Measurements from ENCODE around the gene NAB1.
A peak's percentile ranks its signal among the peaks of the same experiment; 100 is the strongest.

The NAB1 gene, protein sequence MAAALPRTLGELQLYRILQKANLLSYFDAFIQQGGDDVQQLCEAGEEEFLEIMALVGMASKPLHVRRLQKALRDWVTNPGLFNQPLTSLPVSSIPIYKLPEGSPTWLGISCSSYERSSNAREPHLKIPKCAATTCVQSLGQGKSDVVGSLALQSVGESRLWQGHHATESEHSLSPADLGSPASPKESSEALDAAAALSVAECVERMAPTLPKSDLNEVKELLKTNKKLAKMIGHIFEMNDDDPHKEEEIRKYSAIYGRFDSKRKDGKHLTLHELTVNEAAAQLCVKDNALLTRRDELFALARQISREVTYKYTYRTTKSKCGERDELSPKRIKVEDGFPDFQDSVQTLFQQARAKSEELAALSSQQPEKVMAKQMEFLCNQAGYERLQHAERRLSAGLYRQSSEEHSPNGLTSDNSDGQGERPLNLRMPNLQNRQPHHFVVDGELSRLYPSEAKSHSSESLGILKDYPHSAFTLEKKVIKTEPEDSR

DNA sequence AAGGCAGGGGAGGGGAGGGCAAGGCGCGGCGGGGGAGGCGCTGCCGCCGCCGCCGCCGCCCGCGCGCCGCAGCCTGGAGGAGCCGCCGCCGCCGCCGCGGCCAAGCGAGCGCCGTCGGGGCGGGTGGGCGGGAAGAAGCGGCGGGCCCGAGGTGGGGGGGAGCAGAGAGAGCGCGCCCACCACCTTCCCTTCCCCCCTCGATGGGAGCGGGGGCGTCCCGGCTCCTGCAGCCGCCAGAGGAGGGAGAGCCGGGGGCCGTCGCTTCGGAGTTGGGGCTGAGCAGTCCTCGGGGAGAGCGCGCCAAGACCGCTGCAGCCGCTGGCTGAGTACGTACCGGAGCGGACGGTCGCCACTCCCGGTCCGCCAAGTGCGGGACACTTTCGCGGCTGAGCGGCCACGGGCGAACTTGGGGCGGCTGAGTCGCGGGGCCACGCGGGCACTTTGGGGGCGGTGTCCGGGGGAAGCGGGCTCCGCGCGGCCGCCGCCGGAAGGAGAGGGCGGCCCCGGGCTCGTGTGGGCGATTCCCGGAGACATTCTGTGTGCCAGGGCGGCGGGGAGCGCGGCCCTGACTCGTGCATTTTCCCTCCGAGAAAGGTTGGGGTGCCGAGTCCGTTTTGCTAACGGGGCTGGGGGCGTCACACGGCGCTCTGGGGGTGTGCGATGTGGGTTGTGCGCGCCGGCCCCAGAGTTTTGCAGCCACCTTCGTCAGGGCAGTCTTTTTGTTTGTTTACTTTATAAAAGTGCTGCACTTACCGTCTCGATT lies at the start of gene NAB1:
TSS of gene NAB1 (plus strand) at position 49 of the 763 bp plus-strand sequence. CDS start 10,094 bp downstream, outside the sequence.
- H3K4me3 ChIP-seq (ENCODE audit: low read depth, low read length): peak within 1 kb of the TSS; percentile 85
- in situ Hi-C loops (cut with HindIII; ENCODE audit: low sequenced_read_pairs): no loop called here
- no peak for DNase-seq (ENCODE audit: low read depth)
- TF ChIP-seq, protein P1, sequence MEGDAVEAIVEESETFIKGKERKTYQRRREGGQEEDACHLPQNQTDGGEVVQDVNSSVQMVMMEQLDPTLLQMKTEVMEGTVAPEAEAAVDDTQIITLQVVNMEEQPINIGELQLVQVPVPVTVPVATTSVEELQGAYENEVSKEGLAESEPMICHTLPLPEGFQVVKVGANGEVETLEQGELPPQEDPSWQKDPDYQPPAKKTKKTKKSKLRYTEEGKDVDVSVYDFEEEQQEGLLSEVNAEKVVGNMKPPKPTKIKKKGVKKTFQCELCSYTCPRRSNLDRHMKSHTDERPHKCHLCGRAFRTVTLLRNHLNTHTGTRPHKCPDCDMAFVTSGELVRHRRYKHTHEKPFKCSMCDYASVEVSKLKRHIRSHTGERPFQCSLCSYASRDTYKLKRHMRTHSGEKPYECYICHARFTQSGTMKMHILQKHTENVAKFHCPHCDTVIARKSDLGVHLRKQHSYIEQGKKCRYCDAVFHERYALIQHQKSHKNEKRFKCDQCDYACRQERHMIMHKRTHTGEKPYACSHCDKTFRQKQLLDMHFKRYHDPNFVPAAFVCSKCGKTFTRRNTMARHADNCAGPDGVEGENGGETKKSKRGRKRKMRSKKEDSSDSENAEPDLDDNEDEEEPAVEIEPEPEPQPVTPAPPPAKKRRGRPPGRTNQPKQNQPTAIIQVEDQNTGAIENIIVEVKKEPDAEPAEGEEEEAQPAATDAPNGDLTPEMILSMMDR (IDR thresholded peaks at IDR 0.05; ENCODE audit: low read depth, low read length, missing control alignments): no peak

DNA sequence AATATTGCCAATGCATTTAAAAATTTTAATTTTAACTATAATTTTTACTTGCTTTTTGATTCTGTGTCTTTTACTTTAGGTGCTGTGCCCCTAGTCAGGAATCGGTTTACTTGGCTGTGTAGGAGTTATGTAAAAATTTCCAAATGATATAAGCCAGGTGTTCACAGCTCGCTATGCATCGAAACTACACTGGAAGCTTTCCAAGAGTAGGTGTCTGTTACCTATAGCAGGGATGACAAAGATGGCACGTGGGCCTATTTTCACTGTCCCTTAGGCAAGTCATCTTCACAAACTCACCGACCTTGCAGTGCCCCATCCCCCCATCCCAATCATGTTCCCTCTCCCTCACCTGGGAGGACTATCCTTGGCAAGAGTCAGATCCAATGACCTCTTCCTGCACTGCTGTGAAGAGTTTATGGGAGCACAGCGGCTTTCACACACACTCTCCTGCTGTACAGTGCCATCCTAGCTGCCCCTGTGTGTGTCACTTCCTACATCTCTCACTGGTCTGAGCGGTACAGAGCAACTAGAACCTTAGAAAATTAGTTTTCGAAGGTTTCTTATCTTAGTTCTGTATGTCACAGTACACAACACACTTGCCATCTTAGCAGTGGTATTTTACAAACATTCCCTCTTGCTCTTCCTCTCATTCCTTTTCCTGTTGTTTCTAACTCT lies 49.2 kb upstream of the NAB1 start:
- in situ Hi-C loops (cut with HindIII; ENCODE audit: low sequenced_read_pairs): no loop called here
- H3K4me3 ChIP-seq (ENCODE audit: low read depth, low read length): no peak overlapping the region
- TF ChIP-seq, protein P1 (IDR thresholded peaks at IDR 0.05; ENCODE audit: low read depth, low read length, missing control alignments): no peak
- DNase-seq (ENCODE audit: low read depth): no peak

DNA sequence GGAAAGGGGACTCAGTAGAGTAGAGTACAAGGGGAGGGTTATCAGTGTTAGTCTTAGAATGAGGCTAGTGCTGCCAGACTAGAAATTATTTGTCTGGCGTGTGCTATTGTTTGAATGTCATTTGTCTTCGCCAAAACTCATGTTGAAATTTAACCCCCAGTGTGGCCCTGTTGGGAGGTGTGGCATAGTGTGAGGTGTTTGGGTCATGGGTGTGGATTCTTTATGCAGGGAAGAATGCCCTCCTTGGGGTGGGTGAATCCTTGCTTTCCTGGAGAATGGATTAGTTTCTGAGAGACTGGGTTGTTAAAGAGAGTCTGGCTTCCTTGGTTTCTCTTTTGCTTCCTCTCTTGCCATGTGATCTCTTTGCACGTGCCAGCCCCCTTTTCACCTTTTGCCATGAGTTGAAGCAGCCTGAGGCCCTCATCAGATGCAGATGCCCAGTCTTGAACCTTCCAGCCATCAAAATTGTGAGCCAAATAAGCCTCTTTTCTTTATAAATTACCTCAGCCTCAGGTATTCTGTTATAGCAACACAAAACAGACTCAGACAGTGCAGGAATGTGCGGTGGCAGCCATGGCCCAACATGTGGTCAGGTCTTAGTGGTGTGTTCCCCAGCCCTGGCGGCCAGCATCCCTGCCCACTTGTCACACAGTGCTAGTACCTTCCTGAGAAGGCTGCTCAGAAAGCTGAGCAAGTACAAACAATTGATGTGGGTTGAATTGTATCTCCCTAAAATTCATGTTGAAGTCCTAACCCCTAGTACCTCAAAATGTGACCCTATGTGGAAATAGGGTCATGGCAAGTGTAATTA lies 48.4 kb upstream of the NAB1 start:
- TF ChIP-seq, protein P1 (IDR thresholded peaks at IDR 0.05; ENCODE audit: low read depth, low read length, missing control alignments): no peak
- no peak for DNase-seq (ENCODE audit: low read depth)
- in situ Hi-C loops (cut with HindIII; ENCODE audit: low sequenced_read_pairs): no loop called here
- H3K4me3 ChIP-seq (ENCODE audit: low read depth, low read length): no peak overlapping the region

DNA sequence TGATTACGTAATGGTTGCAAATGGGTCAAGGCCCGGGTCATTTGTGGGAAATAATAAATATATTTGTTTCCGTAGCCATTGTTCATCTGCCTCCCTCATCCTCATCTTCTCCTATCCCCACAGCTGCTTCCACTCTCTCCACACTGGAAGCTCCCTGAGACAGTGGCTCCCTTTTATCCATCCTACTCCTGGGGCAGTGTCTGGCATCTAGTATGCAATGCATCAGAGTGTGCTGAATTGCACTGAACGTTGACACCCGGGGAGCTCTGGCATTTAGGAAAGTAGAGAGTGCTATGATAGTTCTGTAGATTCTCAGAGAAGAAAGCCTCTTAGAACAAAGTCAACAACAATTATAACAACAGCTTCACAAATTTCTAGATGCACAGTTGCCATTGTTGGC lies 45.5 kb upstream of the NAB1 start:
- no peak for DNase-seq (ENCODE audit: low read depth)
- in situ Hi-C loops (cut with HindIII; ENCODE audit: low sequenced_read_pairs): no loop called here
- no peak overlapping the region for H3K4me3 ChIP-seq (ENCODE audit: low read depth, low read length)
- TF ChIP-seq, protein P1 (IDR thresholded peaks at IDR 0.05; ENCODE audit: low read depth, low read length, missing control alignments): no peak

DNA sequence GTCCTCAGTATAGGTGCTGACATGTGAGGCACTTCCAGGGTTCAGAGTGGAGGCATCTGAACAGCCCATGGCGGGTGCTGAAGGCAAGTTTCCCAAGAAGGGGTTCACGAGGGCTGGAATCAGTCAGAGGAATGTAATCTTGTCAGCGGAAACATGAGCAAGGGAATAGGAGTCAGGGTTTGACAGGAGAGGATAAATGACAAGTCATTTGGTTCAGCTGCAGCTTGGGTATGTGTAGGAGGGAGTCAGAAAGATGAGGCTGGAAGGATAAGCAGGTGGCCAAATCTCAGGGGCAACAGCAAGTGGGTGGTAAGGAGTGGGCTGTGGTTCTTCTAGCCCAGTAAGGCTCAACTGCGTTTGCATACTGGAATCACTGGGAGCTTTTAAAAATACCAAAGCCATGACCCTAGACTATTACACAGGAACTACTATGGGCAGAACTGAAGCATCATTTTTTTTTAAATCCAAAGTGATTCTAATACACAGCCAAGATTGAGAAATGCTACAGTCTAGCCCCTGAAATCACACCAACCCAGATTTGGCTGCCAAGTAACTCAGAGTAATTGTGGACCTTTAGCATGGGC lies 41.8 kb upstream of the NAB1 start:
- DNase-seq (ENCODE audit: low read depth): no peak
- in situ Hi-C loops (cut with HindIII; ENCODE audit: low sequenced_read_pairs): no loop called here
- H3K4me3 ChIP-seq (ENCODE audit: low read depth, low read length): no peak overlapping the region
- TF ChIP-seq, protein P1 (IDR thresholded peaks at IDR 0.05; ENCODE audit: low read depth, low read length, missing control alignments): no peak
